DND-41 (cell line): ENCODE measurements around the gene CUBN.
A peak's percentile ranks its signal among the peaks of the same experiment; 100 is the strongest.

ENCODE experiments used
- ATAC-seq: fragments of 200-7000 bp; cut with Tn5 transposase; 3 replicates; pipeline ENCODE4 v1.9.1; 2021; ENCODE audit warnings: low read depth; ENCODE audit not compliant: insufficient read depth
- DNase-seq: peaks from one replicate; pipeline ENCODE4 v3.0.0-alpha.2; 2020
- H2AFZ ChIP-seq: 2 replicates; pipeline ENCODE4 v1.6.0; 2012; ENCODE audit warnings: low read depth, low read length
- H3K27ac ChIP-seq: 2 replicates; pipeline ENCODE4 v1.5.1; 2012; ENCODE audit warnings: low read length, inconsistent platforms
- H3K27me3 ChIP-seq: fragments of 200-600 bp; sonication (generic); 2 replicates; pipeline ENCODE4 v1.6.0; 2012; ENCODE audit warnings: low read length, mild to moderate bottlenecking, inconsistent platforms; ENCODE audit not compliant: insufficient read depth, poor library complexity
- H3K36me3 ChIP-seq: 2 replicates; pipeline ENCODE4 v1.5.1; 2012; ENCODE audit warnings: low read length, inconsistent platforms; ENCODE audit not compliant: insufficient read depth
- H3K4me1 ChIP-seq: 2 replicates; pipeline ENCODE4 v1.5.1; 2012; ENCODE audit warnings: mild to moderate bottlenecking, low read length; ENCODE audit not compliant: insufficient read depth
- H3K4me2 ChIP-seq: 2 replicates; pipeline ENCODE4 v1.6.0; 2012; ENCODE audit warnings: mild to moderate bottlenecking, moderate library complexity, low read length, inconsistent platforms; ENCODE audit not compliant: insufficient read depth
- H3K4me3 ChIP-seq, 2 experiments: fragments of 200-600 bp in 1 of 2; shearing (Covaris generic) in 1 of 2; 2 replicates each; pipeline ENCODE4 v1.5.1; 2012 to 2016; ENCODE audit warnings: inconsistent platforms in 2 of 2, low read length in 2 of 2, mild to moderate bottlenecking in 2 of 2, low read depth in 1 of 2, moderate library complexity in 1 of 2
- H3K79me2 ChIP-seq: 2 replicates; pipeline ENCODE4 v1.6.0; 2012; ENCODE audit warnings: low read length, inconsistent platforms; ENCODE audit not compliant: insufficient read depth
- H3K9ac ChIP-seq: 2 replicates; pipeline ENCODE4 v1.6.0; 2012; ENCODE audit warnings: low read depth, mild to moderate bottlenecking, inconsistent platforms, low read length, moderate library complexity
- H3K9me3 ChIP-seq: 2 replicates; pipeline ENCODE4 v1.5.1; 2012; ENCODE audit warnings: low read length, moderate library complexity, mild to moderate bottlenecking, inconsistent platforms; ENCODE audit not compliant: insufficient read depth, severe bottlenecking
- H4K20me1 ChIP-seq: 2 replicates; pipeline ENCODE4 v1.6.0; 2012; ENCODE audit warnings: low read length; ENCODE audit not compliant: insufficient read depth
- CTCF ChIP-seq: IDR thresholded peaks from 2 replicates; pipeline ENCODE4 v1.5.1; 2012; ENCODE audit warnings: borderline replicate concordance, low read length, moderate library complexity, mild to moderate bottlenecking; ENCODE audit not compliant: poor library complexity, severe bottlenecking; ENCODE audit errors: extremely low read depth
- EZH2 ChIP-seq: IDR thresholded peaks from 3 replicates; pipeline ENCODE4 v1.6.1; 2012; ENCODE audit warnings: borderline replicate concordance, low read depth, mild to moderate bottlenecking, moderate library complexity, low read length, inconsistent platforms; ENCODE audit not compliant: severe bottlenecking

Gene CUBN

GRCh38 chr10:16822726-16823360 lies 306.8 kb downstream of the CUBN start:
- Histone ChIP-seq H3K9ac (no peak overlapping the region), H3K36me3 (no peaks in the 10 kb centered on the region), H2AFZ (0 out of 2 replicates have a peak overlapping the region, but pooled peaks have one; percentile 10), H3K79me2 (no peaks in the 10 kb centered on the region), H3K4me2 (no peak overlapping the region), H3K27ac (no peak overlapping the region), H3K4me3 (no peak overlapping the region), H3K4me1 (peaks cover 13% of the 10 kb centered on the region), H3K27me3 (no peaks in the 10 kb centered on the region), H3K9me3 (peaks cover 11% of the 10 kb centered on the region), H4K20me1 (no peaks in the 10 kb centered on the region)
- TF ChIP-seq EZH2, result no peak
- no peak for TF ChIP-seq CTCF
- ATAC-seq (no peak), DNase-seq (no peak)

- no peak for TF ChIP-seq EZH2
- TF ChIP-seq CTCF, result no peak
- DNase-seq, result no peak
- H2AFZ ChIP-seq, result no peak overlapping the region
- H4K20me1 ChIP-seq, result no peaks in the 10 kb centered on the region
- no peak overlapping the region for H3K4me2 ChIP-seq
- no peak for ATAC-seq
- H3K9ac ChIP-seq, result no peak overlapping the region
- peaks cover 13% of the 10 kb centered on the region for H3K4me1 ChIP-seq
- peaks cover 11% of the 10 kb centered on the region for H3K9me3 ChIP-seq
- H3K79me2 ChIP-seq, result peaks cover under 1% of the 10 kb centered on the region; the same call in 1 of the 2 replicates
- H3K36me3 ChIP-seq, result no peaks in the 10 kb centered on the region
- H3K4me3 ChIP-seq, result no peak overlapping the region
- H3K27me3 ChIP-seq, result no peaks in the 10 kb centered on the region
- no peak overlapping the region for H3K27ac ChIP-seq
These were observed 307.6 kb downstream of the CUBN start for GRCh38 chr10:16822027-16822426.

- no peak for DNase-seq
- Histone ChIP-seq H3K9me3 (peaks cover 11% of the 10 kb centered on the region), H2AFZ (no peak overlapping the region), H3K4me1 (peaks cover 29% of the 10 kb centered on the region), H3K27ac (no peak overlapping the region), H3K4me2 (no peak overlapping the region), H3K9ac (no peak overlapping the region), H3K27me3 (no peaks in the 10 kb centered on the region), H3K4me3 (no peak overlapping the region), H3K79me2 (peaks cover 17% of the 10 kb centered on the region), H4K20me1 (no peaks in the 10 kb centered on the region), H3K36me3 (no peaks in the 10 kb centered on the region)
- TF ChIP-seq EZH2 (no peak), CTCF (no peak)
- no peak for ATAC-seq
These were observed 309.2 kb downstream of the CUBN start for GRCh38 chr10:16820421-16820820.
